Measurements from ENCODE around the gene POLA1. TPM values are rescaled to one million over a fixed set of nuclear protein-coding genes. Genes with fewer than 3 reads are reported as not detected.

Gene POLA1
- total and polyA plus RNA-seq, 2 of the 4 experiments (the other 2 are of a cell fraction), result 4.0 to 15.1 TPM

GRCh38 chrX:25014366-25014838 is 320.7 kb downstream of the POLA1 start:
- ChIA-PET POLR2A (ENCODE audit: unreplicated experiment) (no interaction called here), CTCF (no interaction called here)
- Histone ChIP-seq H2BK20ac (ENCODE audit: low read depth, low read length) (no peak overlapping the region), H2AFZ (replicated peaks; ENCODE audit: low read length, poor library complexity) (no peak overlapping the region), H2AK5ac (ENCODE audit: low read depth, low read length) (no peak overlapping the region), H4K91ac (ENCODE audit: insufficient read depth, low read depth, low read length) (no peak overlapping the region), H3K36me3 (ENCODE audit: control insufficient read depth, insufficient read depth, low read length) (no peaks in the 10 kb centered on the region), H3K9me3 (ENCODE audit: control insufficient read depth, insufficient read depth, low read length) (peaks cover 18% of the 10 kb centered on the region; the same call in 1 of the 2 replicates), H3K9ac (ENCODE audit: low read depth, low read length) (no peak overlapping the region), H3K4me2 (ENCODE audit: low read depth, low read length) (no peak overlapping the region), H3K79me1 (ENCODE audit: low read depth in 1 of 2, low read length in 2 of 2) (no peaks in the 10 kb centered on the region), H4K20me1 (ENCODE audit: insufficient read depth, low read length) (no peaks in the 10 kb centered on the region; the same call in 1 of the 2 replicates), H2BK120ac (ENCODE audit: low read depth, low read length) (no peak overlapping the region), H3K14ac (replicated peaks; ENCODE audit: low read depth, low read length) (no peak overlapping the region), H3K4me3 (ENCODE audit: insufficient read depth, low read depth, low read length) (no peak overlapping the region), H4K5ac (ENCODE audit: low read depth, low read length) (no peak overlapping the region), H3K27me3 (ENCODE audit: control insufficient read depth, insufficient read depth, low read length) (peaks cover 83% of the 10 kb centered on the region), H3K4me1 (ENCODE audit: control insufficient read depth, insufficient read depth, low read length) (no peaks in the 10 kb centered on the region; the same call in 1 of the 2 replicates), H2BK15ac (ENCODE audit: low read depth, low read length) (no peak overlapping the region), H3K9me1 (ENCODE audit: insufficient read depth, low read length) (no peaks in the 10 kb centered on the region), H3K23ac (ENCODE audit: low read depth, low read length) (no peak overlapping the region), H3K56ac (ENCODE audit: extremely low read depth, insufficient read depth, low read length) (no peak overlapping the region), H3K18ac (ENCODE audit: low read depth, low read length) (no peak overlapping the region), H2AK9ac (replicated peaks; ENCODE audit: low read depth, low read length, poor library complexity) (no peak overlapping the region), H2BK5ac (ENCODE audit: low read depth, low read length, poor library complexity, severe bottlenecking) (no peak overlapping the region), H3K4ac (ENCODE audit: low read depth, low read length) (no peak overlapping the region), H3K27ac (ENCODE audit: insufficient read depth, low read length) (no peak overlapping the region), H4K8ac (ENCODE audit: low read depth in 2 of 2, low read length in 2 of 2) (no peak overlapping the region)
- dilution Hi-C loops (cut with HindIII; ENCODE audit: low sequenced_read_pairs, unreplicated experiment) (no loop called here), in situ Hi-C loops (cut with MboI; ENCODE audit: low sequenced_read_pairs) (no loop called here), intact Hi-C loops (cut with micrococcal nuclease) (no loop called here)
- BruUV-seq (replicated peaks), result no TSS peak
- WGBS, 2 experiments (ENCODE audit: extremely low coverage in 2 of 2, insufficient read length in 1 of 2), result no CpG with 5 or more reads among the region's 19 CpGs
- ATAC-seq (ENCODE audit: low read depth) (no peak), DNase-seq (no peak)
- TF ChIP-seq NFE2L2 (IDR thresholded peaks at IDR 0.05; ENCODE audit: low read depth, low read length) (no peak), SMC3 (IDR thresholded peaks at IDR 0.05; ENCODE audit: low read depth, low read length) (no peak), FOS (IDR thresholded peaks at IDR 0.05; ENCODE audit: low read depth, low read length) (no peak), MXI1 (IDR thresholded peaks at IDR 0.05; ENCODE audit: borderline replicate concordance, low read depth, low read length) (no peak), POLR2A (IDR thresholded peaks at IDR 0.05; ENCODE audit: low read depth, low read length) (no peak), CEBPB (IDR thresholded peaks at IDR 0.05; ENCODE audit: low read depth, low read length) (no peak), ELK1 (IDR thresholded peaks at IDR 0.05; ENCODE audit: borderline replicate concordance, low read depth, low read length) (no peak), BHLHE40 (IDR thresholded peaks at IDR 0.05; ENCODE audit: low read depth, low read length) (no peak), MAZ (IDR thresholded peaks at IDR 0.05; ENCODE audit: borderline replicate concordance, low read depth, low read length) (no peak), MAFK (IDR thresholded peaks at IDR 0.05; ENCODE audit: low read depth, low read length) (no peak), CHD1 (IDR thresholded peaks at IDR 0.05; ENCODE audit: low read depth, low read length) (no peak), CTCF (conservative IDR thresholded peaks at IDR 0.05; ENCODE audit: low read depth, low read length) (no peak), RCOR1 (IDR thresholded peaks at IDR 0.05; ENCODE audit: insufficient replicate concordance, low read length) (no peak), RFX5 (IDR thresholded peaks at IDR 0.05; ENCODE audit: low read depth, low read length) (no peak), USF2 (IDR thresholded peaks at IDR 0.05; ENCODE audit: low read depth, low read length) (no peak), RAD21 (IDR thresholded peaks at IDR 0.05; ENCODE audit: low read length) (no peak)

Measured in IMR-90 (cell line).